ENCODE results near the gene SCFD1. TPM values are rescaled to one million over a fixed set of nuclear protein-coding genes. Genes with fewer than 3 reads are reported as not detected.
"Not testable (repeated sequence)": the region's sequence is repeated elsewhere in the genome, so short reads cannot be mapped to it uniquely, and the experiment has no call there.

The SCFD1 gene
- total RNA-seq, 1 donor from 2014 or later: 82.4 TPM

DNA sequence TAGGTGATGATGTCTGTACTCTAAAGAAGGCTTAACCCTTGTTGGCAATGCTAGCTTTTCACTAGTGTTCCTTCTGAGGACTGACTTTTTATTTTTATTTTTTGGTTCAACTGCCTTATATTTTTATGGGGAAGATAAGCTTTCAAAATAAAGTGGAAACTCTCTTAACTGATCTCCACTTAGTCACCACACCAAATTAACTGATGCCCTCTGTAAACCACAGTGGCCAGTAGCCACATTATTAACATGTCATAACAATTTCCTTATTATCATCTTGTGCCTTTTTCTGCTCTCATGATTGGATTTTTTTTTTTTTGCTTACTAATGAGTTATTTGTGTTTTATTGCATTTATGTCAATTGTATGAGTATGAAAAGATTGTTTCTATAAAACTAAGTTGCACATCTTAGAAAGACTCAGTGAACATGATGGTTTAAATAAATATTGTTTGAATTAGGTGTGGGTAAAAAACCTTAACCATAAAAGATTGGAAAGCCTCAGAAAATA lies 56.9 kb downstream of the SCFD1 start:
- H3K27ac Mint-ChIP-seq (ENCODE audit: unreplicated experiment): no peak overlapping the region
- TF ChIP-seq, protein P1, sequence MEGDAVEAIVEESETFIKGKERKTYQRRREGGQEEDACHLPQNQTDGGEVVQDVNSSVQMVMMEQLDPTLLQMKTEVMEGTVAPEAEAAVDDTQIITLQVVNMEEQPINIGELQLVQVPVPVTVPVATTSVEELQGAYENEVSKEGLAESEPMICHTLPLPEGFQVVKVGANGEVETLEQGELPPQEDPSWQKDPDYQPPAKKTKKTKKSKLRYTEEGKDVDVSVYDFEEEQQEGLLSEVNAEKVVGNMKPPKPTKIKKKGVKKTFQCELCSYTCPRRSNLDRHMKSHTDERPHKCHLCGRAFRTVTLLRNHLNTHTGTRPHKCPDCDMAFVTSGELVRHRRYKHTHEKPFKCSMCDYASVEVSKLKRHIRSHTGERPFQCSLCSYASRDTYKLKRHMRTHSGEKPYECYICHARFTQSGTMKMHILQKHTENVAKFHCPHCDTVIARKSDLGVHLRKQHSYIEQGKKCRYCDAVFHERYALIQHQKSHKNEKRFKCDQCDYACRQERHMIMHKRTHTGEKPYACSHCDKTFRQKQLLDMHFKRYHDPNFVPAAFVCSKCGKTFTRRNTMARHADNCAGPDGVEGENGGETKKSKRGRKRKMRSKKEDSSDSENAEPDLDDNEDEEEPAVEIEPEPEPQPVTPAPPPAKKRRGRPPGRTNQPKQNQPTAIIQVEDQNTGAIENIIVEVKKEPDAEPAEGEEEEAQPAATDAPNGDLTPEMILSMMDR (IDR thresholded peaks at IDR 0.05): no peak
- H3K4me1 Mint-ChIP-seq (ENCODE audit: low read depth): no peaks in the 10 kb centered on the region

DNA sequence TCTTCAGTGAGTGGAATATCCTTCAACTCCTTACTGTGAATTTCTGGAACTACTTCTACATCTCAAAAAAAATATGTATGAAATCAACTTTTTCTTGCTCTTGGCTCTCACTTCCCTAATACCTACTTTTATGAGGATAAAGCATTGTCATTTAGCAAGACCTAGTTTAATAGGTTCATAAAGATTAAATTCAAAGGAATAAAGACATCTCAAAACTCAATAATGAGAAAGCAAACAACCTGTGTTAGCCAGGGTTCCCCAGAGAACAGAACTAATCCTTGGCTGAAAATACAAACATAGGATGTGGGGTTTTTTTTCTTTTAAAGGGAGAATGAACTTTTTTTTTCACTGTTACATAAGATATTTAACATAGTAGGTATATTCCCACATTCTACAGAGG lies 57.9 kb downstream of the SCFD1 start:
- Mint-ChIP-seq H3K4me3 (ENCODE audit: unreplicated experiment) (no peak overlapping the region), H3K27me3 (ENCODE audit: low read depth) (no peaks in the 10 kb centered on the region), H3K27ac (ENCODE audit: unreplicated experiment) (no peak overlapping the region), H3K9me3 (ENCODE audit: low read depth) (no peaks in the 10 kb centered on the region), H3K4me1 (ENCODE audit: low read depth) (no peaks in the 10 kb centered on the region), H3K36me3 (ENCODE audit: low read depth) (peaks cover 24% of the 10 kb centered on the region)
- TF ChIP-seq, protein P1 (IDR thresholded peaks at IDR 0.05): no peak
- DNase-seq (ENCODE audit: low spot score): no peak

More for the DNA sequence above, 56.9 kb downstream of the SCFD1 start:
- no peak overlapping the region for H3K4me3 Mint-ChIP-seq (ENCODE audit: unreplicated experiment)
- H3K36me3 Mint-ChIP-seq (ENCODE audit: low read depth): peaks cover 22% of the 10 kb centered on the region
- no peaks in the 10 kb centered on the region for H3K27me3 Mint-ChIP-seq (ENCODE audit: low read depth)
- DNase-seq (ENCODE audit: low spot score): no peak
- H3K9me3 Mint-ChIP-seq (ENCODE audit: low read depth): no peaks in the 10 kb centered on the region

DNA sequence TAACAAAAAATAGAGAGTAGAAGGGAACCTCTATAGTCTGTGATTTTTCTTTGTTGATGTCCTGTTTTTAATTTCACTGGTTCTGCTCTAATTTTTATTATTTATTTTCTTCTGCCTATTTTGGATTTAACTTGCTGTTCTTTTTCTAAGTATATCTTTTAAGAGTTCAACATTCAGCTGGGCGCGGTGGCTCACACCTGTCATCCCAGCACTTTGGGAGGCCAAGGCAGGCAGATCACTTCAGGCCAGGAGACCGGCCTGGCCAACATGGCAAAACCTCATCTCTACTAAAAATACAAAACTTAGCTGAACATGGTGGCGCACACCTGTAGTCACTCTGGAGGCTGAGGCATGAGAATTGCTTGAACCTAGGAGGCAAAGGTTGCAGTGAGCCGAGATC lies 58.7 kb downstream of the SCFD1 start:
- H3K9me3 Mint-ChIP-seq (ENCODE audit: low read depth); H3K4me1 Mint-ChIP-seq (ENCODE audit: low read depth); H3K27ac Mint-ChIP-seq (ENCODE audit: unreplicated experiment); H3K4me3 Mint-ChIP-seq (ENCODE audit: unreplicated experiment); H3K27me3 Mint-ChIP-seq (ENCODE audit: low read depth); DNase-seq (ENCODE audit: low spot score): not testable (repeated sequence)
- peaks cover 21% of the 10 kb centered on the region for H3K36me3 Mint-ChIP-seq (ENCODE audit: low read depth)

DNA sequence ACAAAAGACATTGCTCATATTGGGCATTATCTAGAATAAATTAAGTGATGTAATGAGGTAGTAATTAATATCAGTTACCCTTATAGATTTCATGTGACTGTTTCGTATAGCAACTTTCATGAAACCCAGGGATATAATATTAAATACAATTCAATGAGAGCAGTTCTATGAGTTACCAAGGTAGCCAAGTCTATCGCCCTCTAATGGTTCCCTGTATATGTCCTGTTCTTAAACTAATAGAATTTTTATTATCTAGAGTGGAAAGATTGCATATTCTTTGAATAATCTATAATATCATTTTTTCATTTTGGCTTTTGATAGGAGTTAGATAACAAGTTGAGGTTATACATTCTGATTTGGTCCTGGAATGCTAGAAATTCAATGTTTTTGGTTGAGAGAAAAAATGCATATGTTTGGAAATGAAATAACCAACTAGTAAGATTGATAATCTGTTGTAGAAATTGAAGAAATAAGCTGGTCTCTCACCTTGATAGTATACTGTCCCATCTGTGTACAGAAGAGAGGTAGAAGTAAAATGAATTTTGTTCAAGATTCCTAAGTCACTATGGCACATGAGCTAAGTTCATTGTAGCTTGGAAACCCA lies 59.7 kb downstream of the SCFD1 start:
- Mint-ChIP-seq H3K27me3 (ENCODE audit: low read depth) (no peaks in the 10 kb centered on the region), H3K4me1 (ENCODE audit: low read depth) (no peaks in the 10 kb centered on the region), H3K9me3 (ENCODE audit: low read depth) (no peaks in the 10 kb centered on the region), H3K27ac (ENCODE audit: unreplicated experiment) (no peak overlapping the region), H3K36me3 (ENCODE audit: low read depth) (peaks cover 16% of the 10 kb centered on the region), H3K4me3 (ENCODE audit: unreplicated experiment) (no peak overlapping the region)
- TF ChIP-seq, protein P1 (IDR thresholded peaks at IDR 0.05): peak; percentile 76
- no peak for DNase-seq (ENCODE audit: low spot score)

DNA sequence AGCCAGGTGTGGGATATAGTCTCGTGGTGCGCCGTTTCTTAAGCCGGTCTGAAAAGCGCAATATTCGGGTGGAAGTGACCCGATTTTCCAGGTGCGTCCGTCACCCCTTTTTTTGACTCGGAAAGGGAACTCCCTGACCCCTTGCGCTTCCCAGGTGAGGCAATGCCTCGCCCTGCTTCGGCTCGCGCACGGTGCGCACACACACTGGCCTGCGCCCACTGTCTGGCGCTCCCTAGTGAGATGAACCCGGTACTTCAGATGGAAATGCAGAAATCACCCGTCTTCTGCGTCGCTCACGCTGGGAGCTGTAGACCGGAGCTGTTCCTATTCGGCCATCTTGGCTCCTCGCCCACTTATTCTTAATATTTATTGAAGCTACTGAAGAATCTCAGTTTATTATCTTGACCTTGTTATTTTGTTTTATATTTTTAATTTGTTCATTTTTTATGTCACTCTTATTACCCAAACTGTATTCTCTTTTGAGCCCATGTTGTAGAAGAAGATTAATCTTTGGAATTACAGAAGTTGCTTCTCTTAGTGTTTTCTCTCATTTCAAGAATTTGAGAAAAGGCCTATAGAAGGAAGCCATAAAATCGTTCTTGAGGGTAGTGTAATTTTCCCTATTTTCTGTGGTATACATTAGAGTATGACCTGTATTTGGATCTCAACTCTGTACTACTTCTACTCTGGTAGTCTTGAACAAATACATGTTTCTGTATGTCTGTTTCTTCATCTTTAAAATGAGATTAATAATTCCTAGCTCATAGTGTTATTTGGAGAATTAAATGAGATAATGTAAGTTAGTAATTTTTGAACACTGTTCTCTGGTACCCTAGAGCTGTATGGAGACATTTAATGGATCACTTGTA lies 68.6 kb downstream of the SCFD1 start:
- H3K27ac Mint-ChIP-seq (ENCODE audit: unreplicated experiment): peak overlapping the region; percentile 90
- peak overlapping the region; percentile 71 for H3K4me3 Mint-ChIP-seq (ENCODE audit: unreplicated experiment)
- not testable (repeated sequence) for H3K36me3 Mint-ChIP-seq (ENCODE audit: low read depth); H3K9me3 Mint-ChIP-seq (ENCODE audit: low read depth); H3K27me3 Mint-ChIP-seq (ENCODE audit: low read depth); DNase-seq (ENCODE audit: low spot score)
- TF ChIP-seq, protein P1 (IDR thresholded peaks at IDR 0.05): peak; percentile 75
- H3K4me1 Mint-ChIP-seq (ENCODE audit: low read depth): peaks cover 11% of the 10 kb centered on the region

Data from chondrocyte (in vitro differentiated cells).